ENCODE data around the gene ZNF697. TPM values are rescaled to one million over a fixed set of nuclear protein-coding genes. Genes with fewer than 3 reads are reported as not detected.

The ZNF697 gene
- total RNA-seq, 2 donors from 2014 or later = 17.4 to 25.6 TPM

Other genes starting within 250 kb of the ZNF697 start
- under 1 TPM in 1 of 2 donors, not detected in 1; 0.62 TPM for gene HSD3B2, start 233.1 kb downstream of the ZNF697 start, total RNA-seq
- not detected for gene HSD3B1, start 141.1 kb downstream of the ZNF697 start, total RNA-seq
- gene PHGDH, start 63.7 kb upstream of the ZNF697 start, total RNA-seq = 100 to 1,000 TPM; 185 to 307 TPM
- gene HMGCS2, start 120.6 kb upstream of the ZNF697 start, total RNA-seq = 10 to 100 TPM in 1 of 2 donors, 1 to 10 TPM in 1; 4.6 to 21.5 TPM
- 1 to 10 TPM in 1 of 2 donors, under 1 TPM in 1; 0.62 to 2.0 TPM for gene REG4, start 163.2 kb upstream of the ZNF697 start, total RNA-seq
- 1 to 10 TPM in 1 of 2 donors, not detected in 1; 2.0 TPM for gene ADAM30, start 248.2 kb upstream of the ZNF697 start, total RNA-seq

Data from prostate gland (tissue), 2 donors.